ENCODE measurements around the gene DACT2. TPM values are rescaled to one million over a fixed set of nuclear protein-coding genes. Genes with fewer than 3 reads are reported as not detected.

Gene DACT2
- total and polyA plus RNA-seq, 2 of the 8 experiments (the other 6 are each of a cell fraction or from before 2014, with no cell fraction given), result 2.9 to 3.1 TPM

DNA sequence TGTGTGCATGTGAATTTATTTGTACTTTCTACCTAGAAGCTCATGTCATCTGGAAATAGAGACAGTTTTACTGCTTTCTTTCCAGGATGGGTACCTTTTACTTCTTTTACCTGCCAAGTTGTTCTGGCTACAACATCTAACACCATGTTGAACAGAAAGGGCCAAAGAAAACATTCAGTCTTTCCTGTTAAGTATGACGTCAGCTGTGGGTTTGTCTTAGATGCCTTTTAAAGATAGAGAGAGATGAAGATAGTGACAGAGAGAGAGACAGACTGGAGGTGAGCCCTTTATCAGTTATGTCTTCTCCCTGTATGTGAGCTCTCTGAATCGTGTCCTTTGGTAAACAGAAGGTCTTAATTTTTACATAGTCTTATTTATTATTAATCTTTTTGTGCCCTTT, 3.4 kb upstream of the DACT2 start:
- POLR2A ChIA-PET (ENCODE audit: partially characterized antibody), result interaction anchor here (0.6 kb wide), 1 partner anchor 23 kb away, joined by 3 read pairs; no protein-coding TSS in a partner anchor

More for the DNA sequence above, 3.4 kb upstream of the DACT2 start:
- Histone ChIP-seq H3K9me3 (ENCODE audit: insufficient read depth in 2 of 2, low read depth in 1 of 2, low read length in 1 of 2) (peaks cover 0 to 8% of the 10 kb centered on the region in 2 experiments; a peak in 1 of 4 replicates), H3K23ac (ENCODE audit: insufficient read length) (no peak overlapping the region), H3K27ac (ENCODE audit: low read depth, low read length) (no peak overlapping the region), H3K4me2 (ENCODE audit: insufficient read depth in 1 of 2, low read depth in 2 of 2, low read length in 2 of 2) (no peak overlapping the region), H2BK12ac (ENCODE audit: low read depth, low read length) (no peak overlapping the region), H3K9ac (replicated peaks in 1 of 4; ENCODE audit: extremely low read depth in 1 of 4, low read depth in 3 of 4, low read length in 3 of 4) (no peak overlapping the region), H3K56ac (replicated peaks; ENCODE audit: insufficient read length, low read depth, low read length) (no peak overlapping the region), H3K27me3 (replicated peaks in 1 of 4; ENCODE audit: control insufficient read depth in 3 of 4, extremely low read depth in 1 of 4, insufficient read depth in 3 of 4, low read length in 3 of 4) (peaks cover 0 to 18% (median 11%) of the 10 kb centered on the region in 4 experiments; a peak in 4 of 7 replicates), H4K8ac (ENCODE audit: extremely low read depth, insufficient read depth, low read length) (no peak overlapping the region), H3K14ac (ENCODE audit: insufficient read length) (no peak overlapping the region), H3K4me1 (replicated peaks in 1 of 4; ENCODE audit: control insufficient read depth in 3 of 4, insufficient read depth in 4 of 4, low read length in 3 of 4) (peaks cover 3 to 18% (median 9%) of the 10 kb centered on the region in 4 experiments; a peak in 6 of 7 replicates), H4K5ac (ENCODE audit: insufficient read length, low read depth, low read length) (no peak overlapping the region), H4K91ac (replicated peaks; ENCODE audit: insufficient read length, low read length) (no peak overlapping the region), H3K23me2 (ENCODE audit: low read depth, low read length) (peaks cover 7% of the 10 kb centered on the region; the same call in 1 of the 2 replicates), H2BK5ac (ENCODE audit: low read depth, low read length) (no peak overlapping the region), H2AK5ac (ENCODE audit: low read depth, low read length) (no peak overlapping the region), H2BK20ac (ENCODE audit: low read length) (no peak overlapping the region), H3K4me3 (ENCODE audit: extremely low read depth in 1 of 4, insufficient read depth in 2 of 4, low read depth in 3 of 4, low read length in 4 of 4) (no peak overlapping the region), H4K20me1 (replicated peaks in 1 of 2; ENCODE audit: control insufficient read depth in 1 of 2, insufficient read depth in 2 of 2, low read length in 2 of 2) (peaks cover 0 to under 1% of the 10 kb centered on the region in 2 experiments), H2BK15ac (ENCODE audit: low read length) (no peak overlapping the region), H3K79me1 (ENCODE audit: low read depth, low read length) (no peaks in the 10 kb centered on the region), H3K36me3 (ENCODE audit: control insufficient read depth in 2 of 4, insufficient read depth in 4 of 4, low read length in 3 of 4) (no peaks in the 10 kb centered on the region), H2AFZ (ENCODE audit: low read length) (no peak overlapping the region), H3K79me2 (ENCODE audit: control insufficient read depth in 1 of 2, insufficient read depth in 2 of 2, low read length in 2 of 2) (no peaks in the 10 kb centered on the region), H3K4ac (replicated peaks; ENCODE audit: insufficient read length, low read depth, low read length) (no peak overlapping the region), H2BK120ac (replicated peaks; ENCODE audit: low read depth, low read length) (no peak overlapping the region), H3K18ac (ENCODE audit: extremely low read depth, low read length) (no peak overlapping the region)
- CTCF ChIA-PET (ENCODE audit: partially characterized antibody), result interaction anchor here (0.6 to 4.6 kb wide), 3 partner anchors 10 to 33 kb away, joined by 3 to 19 read pairs (median 3); no protein-coding TSS in a partner anchor
- FAIRE-seq, result no peak
- no peak for TF ChIP-seq FOSL1 (IDR thresholded peaks at IDR 0.05; ENCODE audit: insufficient read depth, low read depth, low read length)
- TF ChIP-seq ASH2L (IDR thresholded peaks at IDR 0.05; ENCODE audit: low read length), result no peak
- TF ChIP-seq TAF7 (optimal IDR thresholded peaks at IDR 0.05; ENCODE audit: borderline replicate concordance, low read depth, low read length), result no peak
- TF ChIP-seq SUZ12 (IDR thresholded peaks at IDR 0.05; ENCODE audit: low read length), result no peak
- no peak for TF ChIP-seq CBX8 (IDR thresholded peaks at IDR 0.05; ENCODE audit: borderline replicate concordance, low read depth, low read length)
- WGBS, 2 experiments (ENCODE audit: extremely low coverage in 1 of 2, insufficient coverage in 1 of 2, insufficient read length in 1 of 2, insufficient replicate concordance in 2 of 2, low coverage in 1 of 2, low lambda C conversion rate in 2 of 2, missing lambda C conversion rate in 1 of 2), result 89% methylated on average over 2 of the region's 2 CpGs; no CpG with 5 or more reads in 1 of the 2 experiments
- no peak for DNase-seq (ENCODE audit: low read depth in 1 of 2, low spot score in 2 of 2)
